Large intestine (tissue), 3 donors: ENCODE results near the gene RMND1. TPM values are rescaled to one million over a fixed set of nuclear protein-coding genes. Genes with fewer than 3 reads are reported as not detected.
A peak's percentile ranks its signal among the peaks of the same experiment; 100 is the strongest.
"Not testable (repeated sequence)": the region's sequence is repeated elsewhere in the genome, so short reads cannot be mapped to it uniquely, and the experiment has no call there.

Experiments
- DNase-seq, 2 donors: peaks; one replicate each; pipeline versions ENCODE4 v3.0.0 to v3.0.0-alpha.2; 2013
- H3K27ac ChIP-seq: one replicate; pipeline ENCODE4 v1.5.1; 2013; ENCODE audit warnings: low read length
- H3K27me3 ChIP-seq: 2 replicates; pipeline ENCODE4 v1.6.1; 2013; ENCODE audit warnings: low read length; ENCODE audit not compliant: control insufficient read depth, insufficient read depth
- H3K36me3 ChIP-seq: 2 replicates; pipeline ENCODE4 v1.6.1; 2013; ENCODE audit warnings: low read length; ENCODE audit not compliant: control insufficient read depth, insufficient read depth
- H3K4me1 ChIP-seq: one replicate; pipeline ENCODE4 v1.6.1; 2013; ENCODE audit warnings: low read length; ENCODE audit not compliant: control insufficient read depth, insufficient read depth
- H3K4me3 ChIP-seq: one replicate; pipeline ENCODE4 v1.5.1; 2013; ENCODE audit warnings: low read length
- H3K9me3 ChIP-seq: one replicate; pipeline ENCODE4 v1.6.1; 2013; ENCODE audit warnings: mild to moderate bottlenecking, low read depth, low read length, moderate library complexity; ENCODE audit not compliant: control insufficient read depth
- WGBS: methylation state at CpG from one replicate; pipeline ENCODE4 v1.1.5; 2013; ENCODE audit warnings: low lambda C conversion rate; ENCODE audit not compliant: insufficient coverage; 5-methylcytosine and 5-hydroxymethylcytosine counted together
- polyA plus RNA-seq: library from polyadenylated mRNA; unstranded; fragments of 120-200 nt; gene quantifications from one replicate; pipeline ENCODE4 v1.2.1, GENCODE V29; 2013

The RMND1 gene
- polyA plus RNA-seq, 1 donor: 41.2 TPM

GRCh38 chr6:151455751-151456398 is 3.9 kb upstream of the RMND1 start:
- WGBS: no CpG with 5 or more reads among the region's 10 CpGs
- H3K36me3 ChIP-seq: peaks cover 15% of the 10 kb centered on the region
- not testable (repeated sequence) for H3K27me3 ChIP-seq, DNase-seq, H3K9me3 ChIP-seq, H3K4me3 ChIP-seq, H3K4me1 ChIP-seq
- peak overlapping the region; percentile 45 for H3K27ac ChIP-seq

DNA sequence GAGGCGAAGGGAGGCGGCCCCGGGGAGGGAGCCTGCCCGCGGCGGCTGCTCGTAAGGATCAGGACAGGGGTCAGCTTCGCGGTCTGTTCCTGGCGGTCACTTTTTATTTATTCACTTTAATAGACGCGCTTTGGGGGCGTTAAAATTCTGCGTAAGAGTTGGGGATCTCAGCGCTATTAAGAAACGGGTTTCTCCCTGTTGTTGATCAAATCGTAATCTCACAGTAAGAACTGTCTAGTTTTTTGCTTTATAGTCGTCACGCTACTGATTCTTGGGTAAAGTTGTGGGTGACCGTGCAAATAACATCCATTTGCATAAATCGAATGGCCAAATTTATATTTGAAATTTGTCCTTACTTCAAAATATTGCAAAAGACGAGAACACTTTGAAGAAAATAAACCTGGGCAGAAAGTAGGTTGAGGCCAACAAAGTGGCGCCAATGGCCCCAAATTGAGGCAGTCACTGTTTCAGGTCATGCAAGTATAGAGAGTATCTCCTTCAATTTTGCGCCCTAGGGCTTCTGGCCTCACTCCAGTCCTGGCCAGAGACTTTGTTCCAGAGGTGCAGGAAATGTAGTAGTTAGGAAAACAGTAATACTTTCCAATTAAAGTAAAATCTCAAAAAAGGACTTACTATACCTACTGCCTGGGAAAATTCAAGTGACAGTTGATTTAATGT is 963 bp upstream of the RMND1 start:
- Histone ChIP-seq H3K4me3 (peak overlapping the region; percentile 65), H3K27me3 (no peaks in the 10 kb centered on the region), H3K36me3 (peaks cover 3% of the 10 kb centered on the region), H3K27ac (peak overlapping the region; percentile 88), H3K4me1 (peaks cover 5% of the 10 kb centered on the region), H3K9me3 (peaks cover 9% of the 10 kb centered on the region)
- WGBS: 0% methylated on average over 2 of the region's 24 CpGs
- DNase-seq: peak in 1 of 2 donors; percentile 33

DNA sequence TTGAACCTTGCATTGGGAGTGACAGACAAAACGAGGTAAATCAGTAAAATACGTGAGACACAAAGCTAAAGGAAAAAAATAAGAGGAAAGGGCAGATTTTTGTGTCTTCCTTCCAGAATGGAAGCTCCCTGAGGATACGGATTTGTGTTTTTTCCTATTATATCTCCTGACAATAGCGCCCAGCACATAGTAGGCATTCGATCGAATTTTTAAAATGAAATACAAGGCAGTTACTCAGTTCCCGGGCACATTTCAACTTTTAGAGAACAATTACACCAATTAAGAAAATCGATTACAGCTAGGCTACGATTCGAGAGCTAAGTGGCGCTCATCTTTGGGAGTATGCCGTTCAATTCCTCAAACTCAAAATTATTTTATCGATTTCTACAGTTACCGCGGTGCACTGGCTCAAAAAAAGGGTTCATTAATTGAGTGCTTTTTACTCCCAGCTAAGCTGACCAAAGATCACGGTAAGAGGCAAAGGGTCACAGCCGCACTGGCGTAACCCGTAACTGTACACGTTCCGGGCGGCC is 443 bp downstream of the RMND1 start:
- H3K4me1 ChIP-seq: peaks cover 4% of the 10 kb centered on the region
- H3K9me3 ChIP-seq: peaks cover 9% of the 10 kb centered on the region
- peak overlapping the region; percentile 83 for H3K27ac ChIP-seq
- no peak for DNase-seq
- peak overlapping the region; percentile 61 for H3K4me3 ChIP-seq
- no peaks in the 10 kb centered on the region for H3K27me3 ChIP-seq
- no peaks in the 10 kb centered on the region for H3K36me3 ChIP-seq
- 0% methylated on average over 2 of the region's 22 CpGs for WGBS

DNA sequence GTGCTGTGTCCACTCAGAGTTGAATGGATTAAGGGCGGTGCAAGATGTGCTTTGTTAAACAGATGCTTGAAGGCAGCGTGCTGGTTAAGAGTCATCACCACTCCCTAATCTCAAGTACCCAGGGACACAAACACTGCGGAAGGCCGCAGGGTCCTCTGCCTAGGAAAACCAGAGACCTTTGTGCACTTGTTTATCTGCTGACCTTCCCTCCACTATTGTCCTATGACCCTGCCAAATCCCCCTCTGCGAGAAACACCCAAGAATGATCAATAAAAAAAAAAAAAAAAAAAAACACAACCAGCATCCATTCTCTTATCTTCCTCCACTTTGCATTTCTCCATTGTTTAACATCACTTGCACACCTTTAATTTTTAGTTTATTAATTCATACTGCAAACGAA is 998 bp downstream of the RMND1 start:
- not testable (repeated sequence) for DNase-seq, H3K4me1 ChIP-seq, H3K36me3 ChIP-seq, H3K27me3 ChIP-seq, H3K9me3 ChIP-seq
- Histone ChIP-seq H3K27ac (peak overlapping the region; percentile 83), H3K4me3 (peak overlapping the region; percentile 61)
- no CpG with 5 or more reads among the region's 6 CpGs for WGBS

GRCh38 chr6:151448623-151449022 is 3.3 kb downstream of the RMND1 start:
- H3K27me3 ChIP-seq: no peaks in the 10 kb centered on the region
- no peak for DNase-seq
- 100% methylated on average over 2 of the region's 12 CpGs for WGBS
- peaks cover 9% of the 10 kb centered on the region for H3K9me3 ChIP-seq
- H3K36me3 ChIP-seq: peaks cover 4% of the 10 kb centered on the region
- H3K4me1 ChIP-seq: peaks cover 8% of the 10 kb centered on the region
- no peak overlapping the region for H3K27ac ChIP-seq
- no peak overlapping the region for H3K4me3 ChIP-seq

GRCh38 chr6:151447237-151447636 is 4.7 kb downstream of the RMND1 start:
- no peak overlapping the region for H3K27ac ChIP-seq

GRCh38 chr6:151445482-151445881 is 6.4 kb downstream of the RMND1 start:
- Histone ChIP-seq H3K36me3 (peaks cover 4% of the 10 kb centered on the region), H3K9me3 (peaks cover 9% of the 10 kb centered on the region), H3K27me3 (no peaks in the 10 kb centered on the region), H3K4me1 (peaks cover 21% of the 10 kb centered on the region), H3K4me3 (no peak overlapping the region), H3K27ac (peak overlapping the region; percentile 13)
- no peak for DNase-seq
- WGBS: 80% methylated on average over 1 of the region's 5 CpGs

More at GRCh38 chr6:151447237-151447636, 4.7 kb downstream of the RMND1 start:
- peaks cover 4% of the 10 kb centered on the region for H3K36me3 ChIP-seq
- H3K9me3 ChIP-seq: peaks cover 9% of the 10 kb centered on the region
- H3K4me3 ChIP-seq: no peak overlapping the region
- DNase-seq: no peak
- WGBS: no CpG with 5 or more reads among the region's 4 CpGs
- no peaks in the 10 kb centered on the region for H3K27me3 ChIP-seq
- peaks cover 11% of the 10 kb centered on the region for H3K4me1 ChIP-seq

DNA sequence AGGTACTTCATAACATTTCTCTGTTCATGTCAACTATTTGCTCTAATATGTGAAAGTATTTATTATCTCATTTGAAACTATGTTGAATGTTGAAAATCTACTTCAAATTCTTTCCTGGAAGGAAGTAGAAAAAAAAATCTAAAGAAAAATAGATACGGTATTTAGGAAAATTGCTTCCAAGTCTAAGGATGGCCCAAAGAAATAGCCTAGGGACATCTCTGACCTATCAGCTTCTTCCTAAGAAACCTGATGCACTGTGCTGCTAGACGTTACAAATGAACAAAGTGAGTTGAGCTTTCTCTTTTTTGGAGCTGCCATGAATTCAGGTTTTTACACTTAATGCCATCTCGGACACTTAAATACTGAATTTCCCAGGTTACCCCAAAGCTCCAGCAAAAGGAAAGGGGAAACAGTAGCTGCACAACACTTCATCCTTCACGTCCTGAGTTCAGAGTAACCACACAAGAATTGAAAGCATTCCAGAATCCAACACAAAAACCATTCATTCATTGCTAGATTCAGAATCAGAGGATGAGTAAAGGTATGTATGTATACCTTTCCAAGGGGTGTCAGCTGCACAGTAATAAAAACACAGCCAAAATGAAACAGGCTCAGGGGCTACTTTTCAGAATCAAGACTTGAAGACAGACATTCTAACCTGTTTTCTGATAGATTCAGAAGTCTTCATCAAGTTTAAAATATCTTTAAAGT is 7.9 kb downstream of the RMND1 start:
- no peak overlapping the region for H3K4me3 ChIP-seq
- no peak for DNase-seq
- WGBS: 83% methylated on average over 1 of the region's 4 CpGs
- no peaks in the 10 kb centered on the region for H3K9me3 ChIP-seq
- peak overlapping the region; percentile 0 for H3K27ac ChIP-seq
- H3K36me3 ChIP-seq: peaks cover 4% of the 10 kb centered on the region
- peaks cover 21% of the 10 kb centered on the region for H3K4me1 ChIP-seq
- no peaks in the 10 kb centered on the region for H3K27me3 ChIP-seq

GRCh38 chr6:151443454-151443853 is 8.5 kb downstream of the RMND1 start:
- H3K4me3 ChIP-seq: no peak overlapping the region
- no peak overlapping the region for H3K27ac ChIP-seq
- no peak for DNase-seq
- H3K4me1 ChIP-seq: peaks cover 21% of the 10 kb centered on the region
- H3K27me3 ChIP-seq: no peaks in the 10 kb centered on the region
- peaks cover 5% of the 10 kb centered on the region for H3K36me3 ChIP-seq
- no peaks in the 10 kb centered on the region for H3K9me3 ChIP-seq
- WGBS: 100% methylated on average over 1 of the region's 5 CpGs

GRCh38 chr6:151442371-151442770 is 9.6 kb downstream of the RMND1 start:
- peaks cover 29% of the 10 kb centered on the region for H3K4me1 ChIP-seq
- no peaks in the 10 kb centered on the region for H3K9me3 ChIP-seq
- H3K36me3 ChIP-seq: peaks cover 8% of the 10 kb centered on the region
- no peak for DNase-seq
- no peak overlapping the region for H3K27ac ChIP-seq
- H3K27me3 ChIP-seq: no peaks in the 10 kb centered on the region
- H3K4me3 ChIP-seq: no peak overlapping the region
- 60% methylated on average over 1 of the region's 9 CpGs for WGBS
